Subcutaneous abdominal adipose tissue (tissue), 5 donors: Measurements from ENCODE around the gene DUOXA1.
"Not testable (repeated sequence)": the region's sequence is repeated elsewhere in the genome, so short reads cannot be mapped to it uniquely, and the experiment has no call there.

ENCODE experiments used
- H3K27ac ChIP-seq: one replicate; pipeline ENCODE4 v1.7.0; 2013; ENCODE audit warnings: low read depth, mild to moderate bottlenecking, inconsistent platforms, low read length, moderate library complexity
- H3K27me3 ChIP-seq, 5 donors: one replicate each; pipeline ENCODE4 v1.7.0; 2013; ENCODE audit warnings: low read length in 5 of 5, inconsistent platforms in 1 of 5; ENCODE audit not compliant: control insufficient read depth in 5 of 5, insufficient read depth in 4 of 5
- H3K36me3 ChIP-seq, 5 donors: one replicate each; pipeline ENCODE4 v1.7.0; 2013; ENCODE audit warnings: low read length in 5 of 5; ENCODE audit not compliant: control insufficient read depth in 5 of 5, insufficient read depth in 5 of 5
- H3K4me1 ChIP-seq, 5 donors: one replicate each; pipeline ENCODE4 v1.7.0; 2013; ENCODE audit warnings: low read length in 5 of 5, mild to moderate bottlenecking in 3 of 5, moderate library complexity in 1 of 5; ENCODE audit not compliant: control insufficient read depth in 5 of 5, insufficient read depth in 5 of 5
- H3K4me3 ChIP-seq, 5 donors: one replicate each; pipeline ENCODE4 v1.7.0; 2013; ENCODE audit warnings: low read length in 5 of 5, low read depth in 1 of 5
- H3K9ac ChIP-seq, 5 donors: one replicate each; pipeline ENCODE4 v1.7.0; 2013; ENCODE audit warnings: low read length in 5 of 5, mild to moderate bottlenecking in 4 of 5, moderate library complexity in 3 of 5
- H3K9me3 ChIP-seq, 5 donors: one replicate each; pipeline ENCODE4 v1.7.0; 2013; ENCODE audit warnings: low read length in 5 of 5; ENCODE audit not compliant: control insufficient read depth in 5 of 5
- donor health status: healthy.
- donor health status: healthy.
- donor health status: healthy.
- donor health status: healthy.
- donor health status: healthy.

The DUOXA1 gene

GRCh38 chr15:45107941-45108630, 21.6 kb downstream of the DUOXA1 start:
- no peak overlapping the region for H3K9ac ChIP-seq
- H3K4me1 ChIP-seq: peaks cover 0 to 12% (median 10%) of the 10 kb centered on the region in 5 donors
- no peak overlapping the region for H3K4me3 ChIP-seq
- peaks cover 19 to 50% (median 38%) of the 10 kb centered on the region in 5 donors for H3K27me3 ChIP-seq
- H3K27ac ChIP-seq: no peak overlapping the region
- H3K9me3 ChIP-seq: no peaks in the 10 kb centered on the region
- no peaks in the 10 kb centered on the region for H3K36me3 ChIP-seq

GRCh38 chr15:45106002-45106790, 23.5 kb downstream of the DUOXA1 start:
- H3K4me1 ChIP-seq: no peaks in the 10 kb centered on the region
- H3K27ac ChIP-seq: no peak overlapping the region
- no peaks in the 10 kb centered on the region for H3K9me3 ChIP-seq
- H3K9ac ChIP-seq: no peak overlapping the region
- no peak overlapping the region for H3K4me3 ChIP-seq
- peaks cover 9 to 35% (median 22%) of the 10 kb centered on the region in 5 donors for H3K27me3 ChIP-seq
- H3K36me3 ChIP-seq: no peaks in the 10 kb centered on the region

- H3K4me3 ChIP-seq: no peak overlapping the region
- no peaks in the 10 kb centered on the region for H3K4me1 ChIP-seq
- H3K9me3 ChIP-seq: no peaks in the 10 kb centered on the region
Measured at GRCh38 chr15:45105586-45105985, 24.1 kb downstream of the DUOXA1 start.

GRCh38 chr15:45104170-45104569, 25.5 kb downstream of the DUOXA1 start:
- H3K27me3 ChIP-seq: peaks cover 0 to 19% (median 9%) of the 10 kb centered on the region in 5 donors
- H3K4me1 ChIP-seq, H3K9me3 ChIP-seq, H3K9ac ChIP-seq, H3K36me3 ChIP-seq, H3K4me3 ChIP-seq, H3K27ac ChIP-seq: not testable (repeated sequence)

More at GRCh38 chr15:45105586-45105985, 24.1 kb downstream of the DUOXA1 start:
- Histone ChIP-seq H3K27ac (no peak overlapping the region), H3K27me3 (peaks cover 9 to 33% (median 22%) of the 10 kb centered on the region in 5 donors), H3K36me3 (no peaks in the 10 kb centered on the region), H3K9ac (no peak overlapping the region)

GRCh38 chr15:45102226-45102625, 27.5 kb downstream of the DUOXA1 start:
- H3K4me1 ChIP-seq: no peaks in the 10 kb centered on the region
- H3K27me3 ChIP-seq: peaks cover 0 to 8% (median 0%) of the 10 kb centered on the region in 5 donors
- no peak overlapping the region for H3K9ac ChIP-seq
- no peak overlapping the region for H3K4me3 ChIP-seq
- H3K36me3 ChIP-seq: no peaks in the 10 kb centered on the region
- H3K27ac ChIP-seq: no peak overlapping the region
- H3K9me3 ChIP-seq: no peaks in the 10 kb centered on the region

GRCh38 chr15:45101749-45102148, 27.9 kb downstream of the DUOXA1 start:
- Histone ChIP-seq H3K4me3 (no peak overlapping the region), H3K9me3 (no peaks in the 10 kb centered on the region), H3K36me3 (no peaks in the 10 kb centered on the region), H3K9ac (no peak overlapping the region), H3K27ac (no peak overlapping the region), H3K27me3 (peaks cover 0 to 7% (median 0%) of the 10 kb centered on the region in 5 donors), H3K4me1 (no peaks in the 10 kb centered on the region)

- Histone ChIP-seq H3K4me1 (no peaks in the 10 kb centered on the region), H3K27me3 (no peaks in the 10 kb centered on the region), H3K27ac (no peak overlapping the region), H3K4me3 (no peak overlapping the region), H3K9ac (no peak overlapping the region), H3K36me3 (no peaks in the 10 kb centered on the region), H3K9me3 (no peaks in the 10 kb centered on the region)
Measured at GRCh38 chr15:45100884-45101625, 28.6 kb downstream of the DUOXA1 start.

GRCh38 chr15:45099549-45100165, 30.0 kb downstream of the DUOXA1 start:
- Histone ChIP-seq H3K4me1 (no peaks in the 10 kb centered on the region), H3K9ac (no peak overlapping the region), H3K36me3 (no peaks in the 10 kb centered on the region), H3K4me3 (no peak overlapping the region), H3K27ac (no peak overlapping the region), H3K9me3 (no peaks in the 10 kb centered on the region), H3K27me3 (peaks cover 0 to under 1% (median 0%) of the 10 kb centered on the region in 5 donors)

GRCh38 chr15:45097466-45097865, 32.2 kb downstream of the DUOXA1 start:
- no peaks in the 10 kb centered on the region for H3K9me3 ChIP-seq
- H3K27ac ChIP-seq: no peak overlapping the region
- H3K27me3 ChIP-seq: peaks cover 0 to 3% (median 0%) of the 10 kb centered on the region in 5 donors
- H3K36me3 ChIP-seq: no peaks in the 10 kb centered on the region
- H3K4me1 ChIP-seq: no peaks in the 10 kb centered on the region
- H3K9ac ChIP-seq: no peak overlapping the region
- no peak overlapping the region for H3K4me3 ChIP-seq
